Activated T-helper 1 cell treated with anti-CD3 and anti-CD28 coated beads, Interleukin-12 subunit alpha, Interleukin-12 subunit beta, Interleukin-2, Interleukin-4 antibody, amounts not matched to agents 30 ng/mL and 10 ng/mL and 1 ng/mL, durations not matched to agents 14 hours and 24 hours and 36 hours (primary cell): Measurements from ENCODE around the gene TXNDC15. TPM values are rescaled to one million over a fixed set of nuclear protein-coding genes. Genes with fewer than 3 reads are reported as not detected.
"Not testable (repeated sequence)": the region's sequence is repeated elsewhere in the genome, so short reads cannot be mapped to it uniquely, and the experiment has no call there.

ENCODE experiments used
- DNase-seq: peaks from one replicate; pipeline ENCODE4 v3.0.0; 2021; ENCODE audit warnings: low spot score
- H3K27ac Mint-ChIP-seq: one replicate; pipeline ENCODE4 v1.8.0; 2021; ENCODE audit warnings: mild to moderate bottlenecking, mixed read lengths
- H3K27me3 Mint-ChIP-seq: one replicate; pipeline ENCODE4 v1.8.0; 2022; ENCODE audit warnings: mild to moderate bottlenecking, moderate library complexity, mixed read lengths; ENCODE audit not compliant: insufficient read depth
- H3K36me3 Mint-ChIP-seq: one replicate; pipeline ENCODE4 v1.8.0; 2021; ENCODE audit warnings: low read depth, mixed read lengths
- H3K4me1 Mint-ChIP-seq: one replicate; pipeline ENCODE4 v1.8.0; 2021; ENCODE audit warnings: low read depth, mixed read lengths
- H3K4me3 Mint-ChIP-seq: one replicate; pipeline ENCODE4 v1.8.0; 2021; ENCODE audit warnings: mild to moderate bottlenecking, moderate library complexity, mixed read lengths
- H3K9me3 Mint-ChIP-seq: one replicate; pipeline ENCODE4 v1.8.0; 2021; ENCODE audit warnings: mixed read lengths
- intact Hi-C: fragments of 100-400 bp; cut with micrococcal nuclease; formaldehyde crosslinking; loops from one replicate; pipeline ENCODE4 v1.15.1; 2024
- total RNA-seq: library from RNA; stranded (reverse); gene quantifications from 2 replicates; pipeline ENCODE4 v1.2.3, GENCODE V29; 2022

The TXNDC15 gene
- total RNA-seq, 1 donor from 2014 or later = 57.1 TPM

DNA sequence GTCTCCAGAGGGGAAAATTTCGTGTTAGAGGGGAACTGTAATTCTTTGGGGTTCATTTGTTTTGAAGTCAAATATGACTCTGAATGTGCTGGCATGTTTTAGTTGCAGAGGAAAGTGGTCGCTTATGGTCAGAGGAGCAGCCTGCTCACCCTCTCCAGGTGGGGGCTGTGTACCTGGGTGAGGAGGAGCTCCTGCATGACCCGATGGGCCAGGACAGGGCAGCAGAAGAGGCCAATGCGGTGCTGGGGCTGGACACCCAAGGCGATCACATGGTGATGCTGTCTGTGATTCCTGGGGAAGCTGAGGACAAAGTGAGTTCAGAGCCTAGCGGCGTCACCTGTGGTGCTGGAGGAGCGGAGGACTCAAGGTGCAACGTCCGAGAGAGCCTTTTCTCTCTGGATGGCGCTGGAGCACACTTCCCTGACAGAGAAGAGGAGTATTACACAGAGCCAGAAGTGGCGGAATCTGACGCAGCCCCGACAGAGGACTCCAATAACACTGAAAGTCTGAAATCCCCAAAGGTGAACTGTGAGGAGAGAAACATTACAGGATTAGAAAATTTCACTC is 13.5 kb downstream of the TXNDC15 start:
- intact Hi-C loops = no loop called here
- Mint-ChIP-seq H3K4me3 (no peak overlapping the region), H3K36me3 (peaks cover 24% of the 10 kb centered on the region), H3K27ac (no peak overlapping the region), H3K27me3 (no peaks in the 10 kb centered on the region), H3K9me3 (no peaks in the 10 kb centered on the region), H3K4me1 (peaks cover 15% of the 10 kb centered on the region)
- DNase-seq = no peak

DNA sequence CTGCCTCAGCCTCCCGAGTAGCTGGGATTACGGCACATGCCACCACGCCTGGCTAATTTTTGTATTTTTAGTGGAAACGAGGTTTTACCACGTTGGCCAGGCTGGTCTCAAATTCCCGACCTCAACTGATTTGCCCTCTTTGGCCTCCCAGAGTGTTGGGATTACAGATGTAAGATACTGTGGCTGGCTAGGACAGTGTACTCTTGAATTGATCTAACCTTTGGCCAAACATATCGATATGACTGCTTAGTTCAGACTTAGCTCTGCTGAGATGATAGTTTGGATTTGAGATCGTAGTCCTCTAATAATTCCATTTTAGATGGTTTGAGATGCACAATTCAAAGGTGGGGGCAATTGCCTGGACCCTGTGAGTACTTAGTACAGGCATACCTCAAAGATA is 15.2 kb downstream of the TXNDC15 start:
- Mint-ChIP-seq H3K9me3 (no peaks in the 10 kb centered on the region), H3K4me1 (peaks cover 15% of the 10 kb centered on the region), H3K27me3 (no peaks in the 10 kb centered on the region), H3K4me3 (no peak overlapping the region), H3K36me3 (peaks cover 32% of the 10 kb centered on the region), H3K27ac (no peak overlapping the region)
- intact Hi-C loops = no loop called here
- DNase-seq = no peak

DNA sequence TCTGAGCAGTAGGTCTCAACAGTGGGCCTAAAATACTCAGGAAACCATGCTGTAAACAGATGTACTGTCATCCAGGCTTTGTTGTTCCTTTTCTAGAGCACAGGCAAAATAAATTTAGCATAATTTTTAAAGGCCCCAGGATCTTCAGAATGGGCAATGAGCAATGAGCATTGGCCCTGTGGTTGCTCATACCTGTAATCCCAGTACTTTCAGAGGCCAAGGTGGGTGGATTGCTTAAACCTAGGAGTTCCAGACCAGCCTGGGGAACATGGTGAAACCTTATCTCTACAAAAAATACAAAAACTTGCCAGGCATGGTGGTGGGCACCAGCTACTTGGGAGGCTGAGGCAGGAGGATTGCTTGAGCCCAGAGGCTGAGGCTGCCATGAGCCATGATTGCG is 17.3 kb downstream of the TXNDC15 start:
- intact Hi-C loops = no loop called here
- H3K27ac Mint-ChIP-seq = no peak overlapping the region
- H3K4me3 Mint-ChIP-seq = no peak overlapping the region
- H3K27me3 Mint-ChIP-seq = no peaks in the 10 kb centered on the region
- H3K36me3 Mint-ChIP-seq = peaks cover 37% of the 10 kb centered on the region
- peaks cover 9% of the 10 kb centered on the region for H3K4me1 Mint-ChIP-seq
- DNase-seq = no peak
- H3K9me3 Mint-ChIP-seq = no peaks in the 10 kb centered on the region

DNA sequence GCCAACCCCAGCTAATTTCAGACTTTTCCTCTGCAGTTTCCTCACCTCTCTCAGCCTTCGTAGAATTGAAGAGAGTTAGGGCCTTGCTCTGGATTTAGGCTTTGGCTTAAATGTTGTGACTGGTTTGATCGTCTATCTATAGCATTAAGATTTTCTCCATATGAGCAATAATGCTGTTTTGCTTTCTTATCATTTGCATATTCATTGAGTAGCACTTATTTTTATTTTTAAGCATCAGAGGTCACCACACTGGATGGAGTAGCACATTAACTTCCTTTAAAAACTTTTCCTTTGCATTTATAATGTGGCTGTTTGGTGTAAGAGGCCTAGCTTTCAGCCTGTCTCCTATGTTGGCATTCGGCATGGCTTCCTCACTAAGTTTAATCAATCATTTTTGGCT is 18.1 kb downstream of the TXNDC15 start:
- no peak overlapping the region for H3K27ac Mint-ChIP-seq
- no peaks in the 10 kb centered on the region for H3K27me3 Mint-ChIP-seq
- H3K36me3 Mint-ChIP-seq = peaks cover 37% of the 10 kb centered on the region
- no peak for DNase-seq
- peaks cover 9% of the 10 kb centered on the region for H3K4me1 Mint-ChIP-seq
- intact Hi-C loops = no loop called here
- H3K4me3 Mint-ChIP-seq = no peak overlapping the region
- H3K9me3 Mint-ChIP-seq = no peaks in the 10 kb centered on the region

DNA sequence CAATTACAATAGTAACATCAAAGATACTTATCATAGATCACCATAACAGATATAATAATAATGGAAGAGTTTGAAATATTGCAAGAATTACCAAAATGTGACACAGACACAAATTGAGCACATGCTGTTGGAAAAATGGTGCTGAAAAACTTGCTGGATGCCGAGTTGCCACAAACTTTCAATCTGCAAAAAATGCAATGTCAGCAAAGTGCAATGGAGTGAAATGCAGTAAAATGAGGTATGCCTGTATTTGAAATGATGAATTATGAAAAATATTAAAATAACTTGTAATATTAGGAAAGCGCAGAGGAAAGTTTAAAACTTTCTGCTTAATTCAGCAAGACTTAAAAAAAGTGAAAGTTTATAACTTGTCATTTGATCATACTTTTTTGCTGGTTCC is 18.8 kb downstream of the TXNDC15 start:
- Mint-ChIP-seq H3K27me3 (no peaks in the 10 kb centered on the region), H3K27ac (no peak overlapping the region), H3K4me3 (no peak overlapping the region), H3K9me3 (no peaks in the 10 kb centered on the region), H3K4me1 (peaks cover 9% of the 10 kb centered on the region), H3K36me3 (peaks cover 37% of the 10 kb centered on the region)
- intact Hi-C loops = no loop called here
- no peak for DNase-seq

DNA sequence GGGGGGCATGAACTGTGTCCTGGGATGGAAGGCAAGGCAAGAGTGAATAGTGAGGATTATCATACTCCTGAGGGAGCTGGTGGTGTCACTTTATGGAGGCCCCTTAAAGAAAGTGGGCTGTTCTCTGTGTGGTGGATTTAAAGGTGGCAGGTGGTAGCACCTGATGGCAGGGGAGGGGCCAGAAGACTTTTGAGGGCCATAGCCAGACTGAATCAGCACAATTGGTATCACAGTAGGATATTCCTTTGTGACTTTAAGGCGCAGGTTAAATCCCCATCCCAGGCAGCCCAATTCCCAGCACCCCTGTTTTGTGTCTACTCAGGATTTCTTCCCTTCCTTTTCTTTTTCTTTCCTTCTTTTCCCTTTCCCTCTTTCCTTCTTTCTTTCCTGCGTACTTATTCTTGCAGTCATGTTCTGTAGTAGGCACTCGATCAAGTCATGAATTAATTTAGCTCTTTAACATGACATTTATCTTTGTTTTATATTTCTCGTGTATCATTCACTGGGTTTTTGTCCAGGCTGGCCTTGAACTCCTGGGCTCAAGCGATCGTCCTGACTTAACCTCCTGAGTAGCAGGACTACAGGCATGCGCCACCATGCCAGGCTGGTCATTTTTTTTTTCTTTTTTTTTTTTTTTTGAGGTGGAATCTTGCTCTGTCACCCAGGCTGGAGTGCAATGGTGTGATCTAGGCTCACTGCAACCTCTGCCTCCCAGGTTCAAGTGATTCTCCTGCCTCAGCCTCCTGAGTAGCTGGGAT is 19.8 kb downstream of the TXNDC15 start:
- no peak overlapping the region for H3K27ac Mint-ChIP-seq
- intact Hi-C loops = no loop called here

DNA sequence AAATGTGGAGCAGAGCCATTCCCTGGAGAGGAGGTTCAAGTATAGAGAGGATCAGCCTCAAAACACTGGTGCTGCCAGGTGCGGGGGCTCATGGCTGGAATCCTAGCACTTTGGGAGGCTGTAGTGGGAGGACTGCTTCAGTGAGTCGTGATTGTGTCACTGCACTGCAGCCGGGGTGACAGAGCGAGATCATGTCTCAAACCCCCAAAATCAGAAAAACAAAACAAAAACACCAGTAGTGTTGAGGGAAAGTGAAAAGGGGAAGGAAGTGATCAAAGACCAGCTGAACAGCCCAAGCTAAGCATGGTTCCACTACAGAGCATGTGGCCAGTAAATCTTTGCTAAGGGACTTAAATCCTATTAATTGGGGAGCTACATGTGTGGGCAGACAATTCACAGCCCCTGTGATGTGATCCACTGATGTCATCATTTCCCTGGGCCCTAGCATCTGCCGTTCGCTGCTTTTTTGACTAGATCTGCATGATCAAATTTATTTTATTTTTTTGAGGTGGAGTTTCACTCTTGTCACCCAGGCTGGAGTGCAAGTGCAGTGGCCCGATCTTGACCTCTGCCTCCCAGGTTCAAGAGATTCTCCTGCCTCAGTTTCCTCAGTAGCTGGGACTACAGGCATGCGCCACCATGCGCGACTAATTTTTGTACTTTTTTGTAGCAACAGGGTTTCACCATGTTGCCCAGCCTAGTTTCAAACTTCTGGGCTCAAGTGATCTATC is 28.1 kb downstream of the TXNDC15 start:
- intact Hi-C loops = loop anchor here (10.0 kb wide), 2 partner anchors 677 to 897 kb away; partner anchors contain the start of genes PPP2CA and VDAC1
- Mint-ChIP-seq H3K27me3 (no peaks in the 10 kb centered on the region), H3K27ac (peak overlapping the region; percentile 64), H3K9me3 (no peaks in the 10 kb centered on the region), H3K4me1 (peaks cover 15% of the 10 kb centered on the region), H3K36me3 (peaks cover 9% of the 10 kb centered on the region), H3K4me3 (peak overlapping the region; percentile 42)
- no peak for DNase-seq

More for the DNA sequence above, 19.8 kb downstream of the TXNDC15 start:
- H3K4me1 Mint-ChIP-seq = peaks cover 9% of the 10 kb centered on the region
- H3K4me3 Mint-ChIP-seq = no peak overlapping the region
- no peak for DNase-seq
- H3K27me3 Mint-ChIP-seq = no peaks in the 10 kb centered on the region
- H3K36me3 Mint-ChIP-seq = peaks cover 33% of the 10 kb centered on the region
- no peaks in the 10 kb centered on the region for H3K9me3 Mint-ChIP-seq

DNA sequence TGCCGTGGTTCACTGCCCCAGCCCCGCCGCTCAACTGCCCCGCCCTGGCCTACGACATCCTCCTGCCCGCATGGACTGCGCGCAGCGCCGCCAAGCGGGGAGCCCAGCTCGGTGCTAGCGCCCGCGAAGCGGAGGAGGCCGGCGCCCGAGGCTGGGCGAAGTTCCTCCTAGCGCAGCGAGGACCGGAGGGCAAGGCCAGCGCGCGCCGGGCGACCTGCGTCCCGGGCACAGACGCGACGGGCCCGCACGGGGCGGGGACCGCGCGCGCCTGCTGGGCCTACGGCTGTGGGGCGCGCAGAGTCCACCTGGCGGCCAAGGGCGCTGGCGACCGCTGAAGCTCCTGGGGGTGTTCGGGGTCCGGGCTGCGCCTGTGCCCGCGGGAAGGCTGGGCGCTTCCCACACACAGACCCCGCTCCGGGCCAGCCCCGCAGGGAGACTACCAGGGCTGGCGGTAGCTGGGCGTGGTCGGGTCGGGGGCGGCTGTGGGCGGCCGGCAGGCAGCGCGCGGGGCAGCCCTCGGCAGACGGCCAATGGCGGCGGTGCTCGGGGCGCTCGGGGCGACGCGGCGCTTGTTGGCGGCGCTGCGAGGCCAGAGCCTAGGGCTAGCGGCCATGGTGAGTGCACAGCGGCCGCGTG is 30.6 kb downstream of the TXNDC15 start, which contains the start of gene PCBD2:
TSS of gene PCBD2 (plus strand) at position 522 of the 636 bp plus-strand sequence. CDS start at position 531, 9 bp downstream.
- intact Hi-C loops = loop anchor here (1.0 to 10.0 kb wide), 10 partner anchors 16 to 900 kb away; partner anchors contain the start of genes C5orf24, CAMLG, PPP2CA and SKP1
- H3K27me3 Mint-ChIP-seq = no peaks in the 10 kb centered on the region
- H3K4me1 Mint-ChIP-seq = peaks cover 15% of the 10 kb centered on the region

DNA sequence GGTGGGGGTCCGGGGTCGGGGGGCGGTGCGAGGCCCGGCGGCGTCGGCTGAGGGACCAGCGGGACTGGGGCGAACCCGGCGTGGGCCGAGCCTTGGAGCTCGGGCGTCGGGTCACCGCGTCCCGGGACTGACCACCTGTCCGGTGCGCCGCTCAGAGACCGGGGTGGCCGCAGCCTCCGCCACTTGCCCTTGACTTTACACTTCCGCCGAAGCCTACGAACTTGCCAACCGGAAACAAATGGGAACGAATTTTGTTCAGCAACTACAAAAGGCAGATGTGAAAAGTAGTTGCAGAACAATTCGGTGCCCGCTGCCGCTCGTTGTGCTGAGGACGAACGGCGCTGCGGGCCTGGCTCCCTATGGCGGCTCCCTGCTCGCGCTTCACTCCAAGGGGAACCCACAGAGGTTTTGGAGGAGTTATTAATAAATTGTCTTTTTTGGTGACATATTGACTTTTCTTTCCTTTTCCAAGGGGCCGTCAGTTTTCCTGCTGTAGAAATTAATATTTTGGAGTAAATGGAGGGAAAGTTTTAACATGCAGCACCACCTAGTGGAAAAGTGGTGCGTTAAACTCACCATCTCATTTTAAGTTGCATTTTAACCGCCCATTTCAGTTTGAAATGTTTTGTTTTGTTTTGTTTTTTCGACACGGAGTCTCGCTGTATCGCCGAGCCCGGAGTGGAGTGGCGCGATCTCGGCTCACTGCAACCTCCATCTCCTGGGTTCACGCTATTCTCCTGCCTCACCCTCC is 31.2 kb downstream of the TXNDC15 start:
- Mint-ChIP-seq H3K27me3 (no peaks in the 10 kb centered on the region), H3K36me3 (peaks cover 9% of the 10 kb centered on the region), H3K27ac (peak overlapping the region; percentile 99), H3K4me3 (peak overlapping the region; percentile 94), H3K4me1 (peaks cover 20% of the 10 kb centered on the region), H3K9me3 (no peaks in the 10 kb centered on the region)
- intact Hi-C loops = loop anchor here (1.0 to 10.0 kb wide), 8 partner anchors 15 to 901 kb away; partner anchors contain the start of genes CAMLG, PPP2CA, SKP1 and TXNDC15
- peak; percentile 53 for DNase-seq

More for the DNA sequence above, 30.6 kb downstream of the TXNDC15 start, which contains the start of gene PCBD2:
- Mint-ChIP-seq H3K9me3 (no peaks in the 10 kb centered on the region), H3K27ac (peak within 1 kb of the TSS; percentile 99), H3K4me3 (peak within 1 kb of the TSS; percentile 94), H3K36me3 (peaks cover 9% of the 10 kb centered on the region)
- DNase-seq = peak; percentile 91

DNA sequence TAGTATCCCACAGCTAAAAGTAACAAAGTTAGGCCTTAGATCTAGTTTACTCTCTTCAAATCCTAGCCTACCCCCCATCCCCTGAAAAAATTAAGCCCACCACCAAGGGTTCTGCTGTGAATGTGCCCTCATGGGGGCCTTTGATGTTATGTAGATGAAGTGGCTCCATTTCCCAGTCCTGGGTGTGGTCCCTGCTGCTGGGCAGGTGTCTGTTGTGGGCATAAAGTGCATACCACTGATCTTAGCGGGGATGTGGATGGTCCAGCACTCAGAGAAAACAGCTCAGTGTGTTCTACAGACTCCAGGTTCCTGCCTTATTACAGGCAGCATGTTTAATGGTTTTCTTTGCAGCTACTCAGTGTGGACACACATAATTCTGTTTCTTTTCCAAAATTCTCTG is 32.6 kb downstream of the TXNDC15 start:
- H3K36me3 Mint-ChIP-seq = peaks cover 15% of the 10 kb centered on the region
- peaks cover 28% of the 10 kb centered on the region for H3K4me1 Mint-ChIP-seq
- no peaks in the 10 kb centered on the region for H3K9me3 Mint-ChIP-seq
- H3K27ac Mint-ChIP-seq = peak overlapping the region; percentile 48
- H3K27me3 Mint-ChIP-seq = no peaks in the 10 kb centered on the region
- intact Hi-C loops = loop anchor here (10.0 kb wide), 2 partner anchors 682 to 902 kb away; partner anchors contain the start of genes PPP2CA and VDAC1
- peak overlapping the region; percentile 69 for H3K4me3 Mint-ChIP-seq
- no peak for DNase-seq

DNA sequence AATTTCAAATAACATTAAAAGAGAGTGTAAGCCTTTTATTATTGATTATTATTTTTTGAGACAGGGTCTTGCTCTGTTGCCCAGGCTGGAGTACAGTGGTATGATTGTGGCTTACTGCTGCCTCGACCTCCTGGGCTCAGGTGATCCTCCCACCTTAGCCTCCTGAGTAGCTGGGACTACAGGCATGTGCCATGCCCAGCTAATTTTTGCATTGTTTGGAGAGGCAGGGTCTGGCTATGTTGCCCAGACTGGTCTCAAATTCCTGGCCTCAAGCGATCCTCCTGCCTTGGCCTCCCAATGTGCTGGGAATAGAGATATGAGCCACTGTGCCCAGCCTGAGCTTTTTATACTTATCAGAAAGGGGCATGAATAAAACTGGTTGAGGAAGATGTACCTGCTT is 36.6 kb downstream of the TXNDC15 start:
- H3K9me3 Mint-ChIP-seq, H3K4me3 Mint-ChIP-seq, intact Hi-C loops, H3K27me3 Mint-ChIP-seq, H3K27ac Mint-ChIP-seq, DNase-seq: not testable (repeated sequence)
- H3K4me1 Mint-ChIP-seq = peaks cover 21% of the 10 kb centered on the region
- H3K36me3 Mint-ChIP-seq = peaks cover 11% of the 10 kb centered on the region
